DMS53 treated with DMSO at 0.1 percent for 48 hours (cell line): Measurements from ENCODE around the gene SKOR1.

Source experiments
- DNase-seq: peaks from one replicate; lab custom pipeline; 2025; ENCODE audit not compliant: unreplicated experiment; lab: John Stamatoyannopoulos, UW

Gene SKOR1

GRCh38 chr15:67794832-67795574 is 30.3 kb upstream of the SKOR1 start:
- DNase-seq: no peak

- DNase-seq: no peak
Observed at GRCh38 chr15:67796196-67797127, 28.8 kb upstream of the SKOR1 start.

- no peak for DNase-seq
Observed at GRCh38 chr15:67799801-67800205, 25.5 kb upstream of the SKOR1 start.

- no peak for DNase-seq
Observed at GRCh38 chr15:67801142-67801541, 24.2 kb upstream of the SKOR1 start.

- DNase-seq: no peak
Observed at GRCh38 chr15:67801926-67802914, 23.1 kb upstream of the SKOR1 start.

GRCh38 chr15:67803299-67803698 is 22.0 kb upstream of the SKOR1 start:
- no peak for DNase-seq

- DNase-seq: no peak
Observed at GRCh38 chr15:67803996-67804843, 21.1 kb upstream of the SKOR1 start.

- DNase-seq: no peak
Observed at GRCh38 chr15:67805008-67805665, 20.2 kb upstream of the SKOR1 start.

- no peak for DNase-seq
Observed at GRCh38 chr15:67805666-67806516, 19.4 kb upstream of the SKOR1 start.

GRCh38 chr15:67806536-67806935 is 18.8 kb upstream of the SKOR1 start:
- DNase-seq: no peak

- no peak for DNase-seq
Observed at GRCh38 chr15:67807141-67807540, 18.2 kb upstream of the SKOR1 start.

- DNase-seq: no peak
Observed at GRCh38 chr15:67807836-67808235, 17.5 kb upstream of the SKOR1 start.

GRCh38 chr15:67808821-67809220 is 16.5 kb upstream of the SKOR1 start:
- no peak for DNase-seq

- no peak for DNase-seq
Observed at GRCh38 chr15:67809441-67809840, 15.9 kb upstream of the SKOR1 start.

GRCh38 chr15:67809866-67810265 is 15.4 kb upstream of the SKOR1 start:
- DNase-seq: no peak

- DNase-seq: no peak
Observed at GRCh38 chr15:67812241-67812644, 13.1 kb upstream of the SKOR1 start.

- DNase-seq: no peak
Observed at GRCh38 chr15:67813104-67813634, 12.1 kb upstream of the SKOR1 start.

GRCh38 chr15:67815036-67815592 is 10.2 kb upstream of the SKOR1 start:
- DNase-seq: no peak
